ENCODE data around the gene PITPNC1.

PITPNC1 gene

DNA sequence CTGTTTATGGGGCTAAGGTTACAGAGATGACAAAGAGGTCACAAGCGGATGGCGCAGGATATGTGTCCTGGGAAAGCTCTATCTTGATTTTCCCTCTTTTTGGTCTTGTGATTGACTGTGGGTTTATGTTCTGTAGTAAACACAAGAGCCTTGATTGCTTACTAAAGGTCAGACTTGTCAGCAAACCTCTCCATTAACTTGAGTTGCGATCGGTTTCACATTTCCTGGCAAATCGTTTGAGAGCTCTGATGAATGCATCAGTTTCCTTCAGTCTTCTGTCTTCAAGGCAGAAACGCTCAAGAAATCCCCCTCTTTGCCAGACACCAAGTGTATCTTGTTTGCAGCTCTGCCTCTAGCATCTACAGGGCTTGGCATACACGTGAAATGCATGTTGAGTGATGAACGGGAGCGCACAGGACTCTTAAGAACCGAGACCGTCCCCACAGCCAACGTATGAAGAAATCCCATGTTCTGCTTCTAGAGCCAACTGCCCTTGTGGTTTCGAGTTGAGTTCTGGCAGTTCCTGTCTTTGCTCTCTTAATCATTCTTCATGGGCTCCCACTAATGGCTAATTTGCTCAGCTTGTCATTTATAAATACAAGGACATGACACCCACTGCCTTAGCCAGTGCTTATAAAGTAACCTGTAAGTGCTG is 143.3 kb downstream of the PITPNC1 start:
- DNase-seq: no peak

DNA sequence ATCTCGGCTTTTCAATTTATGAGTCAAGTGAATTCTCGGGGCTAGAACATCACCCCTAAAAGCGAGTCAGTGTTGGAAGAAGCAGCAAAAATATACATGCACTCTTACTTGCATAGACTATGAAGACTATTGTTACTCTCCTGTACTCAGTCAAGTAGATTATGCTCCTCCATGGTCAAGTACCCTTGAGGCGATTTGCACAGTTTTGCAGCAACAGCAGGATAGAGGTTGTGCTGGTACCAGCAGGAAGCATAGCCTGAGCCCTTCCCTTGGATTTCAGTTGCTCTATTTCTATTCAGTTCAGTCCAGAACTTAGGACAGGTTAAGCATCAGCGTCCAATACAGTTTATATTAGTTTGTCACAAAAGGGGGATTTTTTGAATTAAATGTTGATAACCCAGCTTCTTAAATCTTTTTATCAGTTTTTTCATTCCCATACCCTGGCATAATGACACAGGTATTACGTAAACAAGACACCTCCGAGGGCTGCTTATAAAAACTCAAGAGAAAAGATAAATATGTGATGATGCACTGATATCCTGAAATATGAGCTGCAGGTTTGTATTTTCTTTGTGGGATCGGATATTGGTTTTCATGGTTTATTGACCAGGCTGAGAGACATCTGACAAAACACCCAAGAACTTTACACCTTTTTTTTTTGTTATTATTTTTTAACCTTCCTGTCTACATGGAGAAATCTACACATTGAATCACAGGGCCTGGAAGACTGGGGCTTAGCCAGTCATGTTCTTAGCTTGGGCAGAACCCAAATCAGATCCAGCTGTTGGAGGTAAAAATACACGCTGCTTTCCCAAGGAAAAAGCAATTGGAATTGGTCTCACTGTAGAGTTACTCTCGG is 144.1 kb downstream of the PITPNC1 start:
- DNase-seq: no peak

DNA sequence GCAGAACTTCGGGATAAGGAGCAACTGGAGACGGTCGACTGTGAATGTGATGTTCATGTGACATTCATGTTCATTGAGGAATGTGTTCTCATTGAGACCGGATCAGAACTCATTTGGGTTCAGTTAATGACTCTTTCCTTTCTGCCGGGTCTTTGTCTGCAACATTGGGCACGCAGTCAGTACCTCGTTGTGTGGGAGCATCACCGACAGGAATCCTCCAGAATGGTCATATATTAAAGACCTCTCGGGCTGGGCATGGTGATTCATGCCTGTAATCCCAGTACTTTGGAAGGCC is 144.6 kb downstream of the PITPNC1 start:
- no peak for DNase-seq

DNA sequence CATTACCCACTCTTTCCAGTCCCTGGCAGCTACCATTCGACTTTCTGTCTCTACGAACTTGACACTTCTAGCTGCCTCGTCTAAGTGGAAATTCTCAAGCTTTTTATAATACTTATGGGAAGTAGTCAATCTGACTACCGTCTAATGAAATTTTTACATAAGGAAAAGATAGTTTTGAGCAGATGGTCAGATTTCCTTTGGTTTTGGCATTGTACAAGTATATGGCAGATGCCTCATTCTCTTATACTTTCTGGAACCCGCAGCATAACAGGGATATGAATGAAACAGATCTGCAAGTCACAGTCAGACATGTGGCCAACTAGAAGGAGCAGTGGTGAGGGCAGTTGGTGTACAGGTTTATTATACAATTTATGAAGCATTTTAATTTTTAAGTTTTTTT is 146.0 kb downstream of the PITPNC1 start:
- no peak for DNase-seq

DNA sequence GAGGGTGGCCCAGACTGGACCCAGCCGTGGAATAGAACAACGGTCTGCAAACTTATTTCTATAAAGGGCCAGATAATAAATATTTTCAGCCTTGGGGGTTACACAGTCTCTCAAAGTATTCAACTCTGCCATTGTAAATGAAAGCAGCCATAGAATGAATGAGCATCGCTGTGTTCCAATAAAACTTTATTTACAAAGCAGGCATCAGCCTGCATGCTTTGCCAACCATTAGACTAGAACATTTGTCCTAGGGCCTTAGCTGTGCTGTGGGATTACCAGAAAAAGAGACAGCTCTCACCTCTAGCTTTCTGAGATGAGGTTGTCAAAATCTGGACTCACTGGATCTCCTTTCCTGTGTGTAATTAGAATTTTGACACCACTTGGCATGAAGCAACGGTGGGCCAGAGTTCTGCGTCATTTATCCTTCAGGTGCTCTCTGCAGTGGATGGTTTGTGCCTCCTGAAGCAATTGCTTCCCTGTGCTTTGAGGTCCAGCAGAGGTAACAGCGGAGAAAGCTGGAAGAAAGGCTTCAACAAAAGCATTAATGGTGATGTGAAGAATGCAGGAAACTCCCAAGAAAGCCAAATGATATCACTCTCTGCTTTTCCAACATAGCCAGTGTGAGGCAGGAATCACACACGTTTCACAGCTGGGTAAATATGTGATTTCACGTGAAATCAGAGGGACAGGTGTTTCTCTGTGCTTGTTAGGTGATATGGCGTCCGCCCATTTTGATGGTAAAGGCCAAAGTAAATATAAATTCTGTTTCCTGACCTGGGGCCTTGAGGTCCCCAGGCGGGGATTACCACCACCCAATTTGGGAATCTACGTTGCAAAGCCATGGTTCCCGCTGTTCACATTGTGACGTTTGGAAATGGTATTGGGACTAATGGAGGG is 148.4 kb downstream of the PITPNC1 start:
- DNase-seq: no peak

DNA sequence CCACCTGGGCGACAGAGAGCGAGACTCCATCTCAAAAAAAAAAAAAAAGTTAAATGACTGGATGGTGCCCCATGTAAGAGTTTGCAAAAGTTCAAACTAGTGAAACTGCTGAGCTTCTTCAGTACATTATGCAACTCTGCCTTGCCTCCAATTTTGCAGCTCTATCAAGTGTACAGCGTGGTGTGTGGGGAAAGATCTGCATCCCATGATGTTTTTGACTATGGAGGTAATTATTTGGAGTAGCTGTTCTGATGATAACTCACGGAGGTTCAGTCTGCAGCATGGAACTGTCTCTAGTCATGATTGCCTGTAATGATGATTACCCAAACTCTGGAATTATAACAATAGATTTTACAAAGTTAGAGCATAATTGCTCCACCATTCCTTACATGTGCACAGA is 149.6 kb downstream of the PITPNC1 start:
- DNase-seq: no peak

DNA sequence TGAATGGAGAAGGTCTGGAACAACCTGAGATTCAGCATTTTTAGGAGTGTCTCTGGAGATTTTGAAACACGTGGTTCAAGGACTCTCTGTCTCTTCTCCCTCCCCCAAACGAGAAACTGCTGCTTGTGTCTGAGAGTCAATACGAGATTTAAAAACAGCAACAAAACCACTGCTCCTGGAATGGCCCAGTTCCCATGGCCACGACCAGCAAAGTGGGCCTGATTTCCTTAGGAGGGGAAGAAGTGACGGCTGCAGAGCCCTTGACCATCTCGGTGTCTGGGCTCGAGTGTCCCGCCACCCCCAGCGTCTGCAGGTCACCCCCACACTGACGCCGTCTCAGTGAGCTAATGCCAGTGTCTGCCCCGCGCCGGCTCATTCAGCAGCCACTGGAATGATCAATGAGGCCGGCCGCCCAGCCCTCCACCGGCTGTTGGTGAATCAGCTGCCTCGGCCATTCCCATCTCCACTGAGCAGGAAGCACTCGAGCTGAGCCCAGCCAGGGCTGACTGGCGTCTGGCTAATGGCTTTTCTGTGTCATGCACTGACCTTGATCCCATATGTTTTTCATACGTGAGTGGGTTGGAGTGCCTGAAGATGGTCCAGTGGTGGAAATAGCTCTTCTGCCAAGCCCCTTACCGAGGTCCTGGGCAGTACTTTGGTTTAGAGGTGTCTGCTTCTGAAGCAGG is 151.8 kb downstream of the PITPNC1 start:
- no peak for DNase-seq

DNA sequence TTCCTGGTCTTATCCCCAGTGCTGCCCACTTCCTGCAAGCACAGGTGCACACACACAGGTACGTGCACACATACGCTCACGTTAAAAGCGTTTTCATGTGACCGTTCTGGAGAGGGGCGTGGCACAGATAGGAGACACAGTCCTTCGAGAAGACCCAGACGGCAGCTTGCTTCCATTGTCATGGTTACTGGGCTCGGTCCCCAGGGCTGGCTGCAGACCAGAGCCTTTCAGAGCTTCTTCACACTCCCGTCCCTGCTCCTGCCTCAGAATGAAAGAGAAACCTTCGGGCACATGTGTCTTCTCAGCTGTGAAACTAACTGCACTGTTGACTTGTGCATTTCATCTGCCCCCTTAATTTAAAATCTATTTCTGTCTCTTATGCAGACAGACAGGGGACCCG is 154.2 kb downstream of the PITPNC1 start:
- DNase-seq: no peak

DNA sequence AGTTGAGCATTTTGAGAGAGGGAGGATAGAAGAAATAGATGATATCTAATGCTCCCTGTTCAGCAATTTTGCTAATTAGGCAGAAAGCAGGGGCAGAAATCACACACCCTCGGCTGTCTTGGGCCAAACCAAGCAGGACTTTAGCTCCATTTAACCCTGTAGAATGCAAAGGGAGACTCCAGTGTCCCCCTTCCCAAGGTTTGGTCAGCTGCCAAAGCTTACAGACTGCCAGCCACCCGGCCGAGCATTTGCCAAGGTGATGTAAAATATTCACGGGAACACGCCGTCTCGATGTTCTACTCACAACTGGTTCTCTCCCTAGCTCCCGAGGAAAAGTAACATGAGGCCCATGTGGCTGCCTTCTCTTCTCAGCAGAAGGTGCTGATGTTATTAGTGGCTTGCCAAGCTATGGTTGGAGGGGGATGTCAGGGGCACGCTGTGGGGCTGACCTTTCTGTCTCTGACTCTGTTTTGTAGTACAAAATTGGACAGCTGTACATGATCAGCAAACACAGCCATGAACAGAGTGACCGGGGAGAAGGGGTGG is 155.3 kb downstream of the PITPNC1 start:
- DNase-seq: no peak

DNA sequence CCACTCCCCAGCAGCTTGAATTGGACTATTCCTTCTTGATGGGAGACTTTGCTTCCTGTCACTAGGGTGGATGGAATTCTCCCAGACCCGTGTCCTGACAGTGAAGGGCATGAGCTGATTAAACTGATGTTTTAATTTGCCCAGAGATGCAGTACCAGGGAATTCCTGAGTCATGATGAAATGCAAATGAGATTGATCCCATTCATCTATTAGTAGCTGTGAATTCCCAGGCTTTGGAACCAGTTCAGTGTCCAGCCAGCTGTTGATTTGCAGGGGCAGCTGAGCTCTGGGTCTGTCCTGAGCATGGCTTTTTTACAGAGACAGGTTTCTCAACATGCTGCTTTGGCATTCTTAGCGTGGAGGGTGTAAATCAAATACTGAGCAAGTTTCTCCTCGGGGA is 157.9 kb downstream of the PITPNC1 start:
- no peak for DNase-seq

DNA sequence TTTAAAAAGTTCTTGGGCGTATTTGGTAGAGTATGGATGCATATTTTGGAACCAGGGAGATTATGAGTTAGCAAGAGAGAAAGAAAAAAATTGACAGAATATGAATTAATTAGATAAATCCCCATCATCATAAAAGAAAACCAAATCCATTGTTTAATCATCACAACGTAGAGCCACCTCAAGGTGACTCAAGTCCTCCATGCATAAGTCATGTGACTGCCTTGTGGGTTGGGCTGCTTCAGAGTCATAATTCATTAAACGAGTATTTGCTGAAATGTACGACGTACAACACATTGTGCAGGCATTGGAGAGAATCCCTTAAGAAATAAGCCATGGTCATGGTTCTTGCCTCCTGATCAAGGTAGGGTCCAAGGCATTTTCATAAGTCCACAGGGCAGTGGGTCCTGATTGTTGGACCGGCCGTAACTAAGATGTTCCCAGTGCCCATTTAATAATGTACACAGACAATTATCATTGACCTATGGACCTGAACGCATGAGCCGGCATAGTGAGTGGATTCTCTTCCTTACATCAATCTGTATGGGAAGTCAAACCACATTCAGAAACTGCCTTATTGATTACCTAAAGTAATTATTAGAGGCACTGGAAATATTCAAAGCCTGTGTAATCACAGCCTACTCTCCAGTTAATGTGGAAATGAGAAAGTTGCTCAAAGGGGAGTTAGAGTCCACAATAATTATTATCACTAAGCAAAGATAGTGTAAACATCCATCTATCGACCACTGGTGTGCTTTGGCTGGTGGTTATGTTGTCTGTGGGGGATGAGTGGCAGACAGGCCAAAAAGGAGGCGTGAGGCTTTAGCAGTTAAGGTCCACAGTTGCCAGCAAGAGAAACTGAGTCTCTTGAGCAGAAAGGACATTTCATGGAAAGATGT is 165.4 kb downstream of the PITPNC1 start:
- no peak for DNase-seq

DNA sequence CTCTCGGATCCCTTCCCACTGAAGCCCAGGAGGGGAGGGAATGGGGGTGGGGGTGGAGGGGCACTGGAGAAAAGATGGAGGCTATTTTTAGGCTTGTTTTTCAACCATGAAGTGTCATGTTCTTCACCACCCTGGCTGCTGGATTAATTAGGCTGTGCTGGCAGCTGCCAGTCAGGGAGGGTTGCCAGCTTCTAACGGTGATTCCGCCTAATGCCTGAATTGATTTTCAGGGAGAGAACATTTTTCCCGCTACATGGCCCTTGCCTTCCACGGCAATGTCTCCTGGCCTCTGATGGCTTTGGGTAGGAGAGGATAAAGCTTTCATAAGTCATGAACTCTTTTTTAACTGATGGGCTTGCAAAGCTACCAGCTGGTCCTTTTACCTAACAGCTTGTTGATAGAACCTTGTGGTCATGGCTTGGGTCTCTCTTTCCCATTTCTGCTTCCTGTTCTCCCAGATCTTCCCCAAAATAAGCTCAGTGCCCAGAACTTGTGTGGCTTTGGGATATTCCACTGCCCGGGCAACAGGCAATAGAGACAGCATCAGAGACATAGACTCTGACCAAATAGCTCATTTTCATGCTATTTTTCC is 167.4 kb downstream of the PITPNC1 start:
- DNase-seq: no peak

DNA sequence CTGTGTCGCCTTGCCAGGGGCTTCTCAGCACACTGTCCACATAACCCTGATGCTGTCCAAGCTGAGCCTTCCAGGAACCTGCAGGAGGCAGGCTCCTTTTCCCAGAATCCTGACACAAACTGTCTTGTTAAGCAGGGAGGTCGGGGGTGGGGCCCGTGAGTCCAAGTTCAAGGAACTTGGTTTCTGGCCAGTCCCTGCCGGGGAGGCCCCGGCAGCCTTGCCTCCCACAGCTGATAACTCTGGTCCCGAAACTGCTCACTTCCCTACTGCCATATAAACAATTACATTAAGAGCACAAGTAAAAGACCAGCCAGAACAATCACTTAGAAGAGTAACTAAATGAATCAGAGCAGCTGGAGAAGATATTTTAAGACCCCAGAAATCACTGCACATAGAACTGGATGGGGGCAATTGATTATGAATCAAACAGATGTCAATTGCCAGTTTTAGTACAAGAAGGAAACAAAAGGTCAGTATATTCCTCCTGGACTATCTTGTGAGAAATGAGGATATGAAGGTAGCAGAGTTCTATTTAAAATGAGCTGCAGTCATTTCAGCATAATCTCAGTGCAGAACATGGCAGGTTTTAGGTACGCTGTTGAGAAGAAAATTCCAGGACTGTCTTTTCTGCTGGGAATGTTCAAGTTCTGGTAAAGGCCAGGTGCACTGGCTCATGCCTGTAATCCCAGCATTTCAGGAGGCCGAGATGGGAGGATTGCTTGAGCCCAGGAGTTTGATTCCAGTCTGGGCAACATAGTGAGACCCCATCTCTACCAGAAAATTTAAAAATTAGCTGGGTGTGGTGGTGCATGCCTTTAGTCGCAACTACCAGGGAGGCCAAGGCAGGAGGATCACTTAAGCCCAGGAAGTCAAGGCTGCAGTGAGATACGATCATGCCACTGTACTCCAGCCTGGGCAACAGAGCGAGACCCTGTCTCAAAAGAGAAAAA is 169.8 kb downstream of the PITPNC1 start:
- DNase-seq: no peak

DNA sequence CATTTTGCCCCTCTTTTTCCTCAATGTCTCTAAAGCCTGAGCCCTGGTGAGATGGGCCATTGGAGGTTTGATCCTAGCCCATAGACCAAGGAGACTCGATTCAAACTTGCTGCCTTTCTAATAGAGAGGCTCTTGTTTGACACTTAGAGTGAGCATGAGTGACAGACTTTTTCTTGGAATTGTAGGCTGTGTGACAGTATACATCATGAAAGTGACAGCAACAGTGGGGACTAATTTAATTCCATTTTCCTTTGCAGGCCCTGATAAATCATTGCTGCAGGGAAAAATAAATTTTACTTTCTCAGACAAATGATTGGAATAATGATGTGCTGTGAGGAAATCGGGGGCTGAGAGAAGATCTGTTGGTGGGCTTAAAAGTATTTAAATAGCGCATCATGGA is 171.6 kb downstream of the PITPNC1 start:
- DNase-seq: no peak

DNA sequence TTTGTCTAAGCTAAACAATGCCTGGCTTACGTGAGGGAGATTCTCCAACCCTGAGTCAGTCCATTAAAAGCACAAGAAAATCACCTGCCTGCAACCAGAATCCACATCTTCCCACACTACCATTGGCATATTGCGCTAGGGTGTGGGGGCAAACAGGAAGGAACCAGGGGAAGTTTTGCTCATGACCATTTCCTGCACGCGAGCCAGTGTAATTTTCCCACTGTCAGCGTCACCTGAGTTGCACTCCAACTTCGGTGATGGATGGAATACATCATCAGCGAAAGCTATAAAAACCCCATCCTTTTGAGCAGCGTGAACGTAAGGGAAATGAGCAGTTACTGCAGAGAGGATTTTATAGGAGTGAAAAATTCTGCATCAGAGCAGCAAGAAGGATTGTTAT is 172.7 kb downstream of the PITPNC1 start:
- no peak for DNase-seq

DNA sequence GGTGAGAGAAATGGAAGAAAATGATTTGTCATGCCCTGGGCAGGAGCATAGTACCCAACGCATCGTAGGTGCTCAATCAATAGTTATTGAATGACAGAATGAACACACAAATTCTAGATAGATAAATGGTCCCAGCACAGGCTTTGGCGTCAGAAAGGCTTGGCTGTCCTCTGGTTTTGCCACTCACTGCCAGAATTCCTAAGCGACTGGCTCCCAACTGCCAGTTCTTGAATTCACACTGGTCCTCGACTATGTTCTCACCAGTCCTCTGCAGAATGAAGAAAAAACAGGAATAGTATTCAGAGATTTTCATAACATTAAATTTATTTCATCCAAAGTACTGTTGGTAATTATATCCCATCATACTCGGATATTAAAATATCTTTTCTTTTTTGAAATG is 177.6 kb downstream of the PITPNC1 start:
- DNase-seq: no peak

DNA sequence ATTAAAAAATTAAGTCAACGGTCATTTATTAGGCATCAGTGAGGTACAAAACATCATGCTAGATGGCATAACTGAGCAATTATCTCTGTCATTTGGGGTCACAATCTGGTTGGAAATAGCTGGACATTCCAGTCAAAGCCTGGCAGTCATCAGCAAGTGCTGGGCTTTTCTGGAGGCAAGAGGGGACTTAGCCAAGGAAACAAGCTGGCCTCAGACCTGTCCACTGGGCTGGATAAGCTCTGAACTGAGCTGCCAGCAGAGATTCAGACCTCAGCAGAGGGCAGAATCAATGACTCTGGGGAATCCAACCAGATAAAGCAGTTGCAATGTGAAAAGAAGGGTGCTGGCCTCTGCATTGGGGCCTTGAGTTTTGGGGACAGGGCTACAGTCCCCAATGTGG is 178.8 kb downstream of the PITPNC1 start:
- DNase-seq: no peak

DNA sequence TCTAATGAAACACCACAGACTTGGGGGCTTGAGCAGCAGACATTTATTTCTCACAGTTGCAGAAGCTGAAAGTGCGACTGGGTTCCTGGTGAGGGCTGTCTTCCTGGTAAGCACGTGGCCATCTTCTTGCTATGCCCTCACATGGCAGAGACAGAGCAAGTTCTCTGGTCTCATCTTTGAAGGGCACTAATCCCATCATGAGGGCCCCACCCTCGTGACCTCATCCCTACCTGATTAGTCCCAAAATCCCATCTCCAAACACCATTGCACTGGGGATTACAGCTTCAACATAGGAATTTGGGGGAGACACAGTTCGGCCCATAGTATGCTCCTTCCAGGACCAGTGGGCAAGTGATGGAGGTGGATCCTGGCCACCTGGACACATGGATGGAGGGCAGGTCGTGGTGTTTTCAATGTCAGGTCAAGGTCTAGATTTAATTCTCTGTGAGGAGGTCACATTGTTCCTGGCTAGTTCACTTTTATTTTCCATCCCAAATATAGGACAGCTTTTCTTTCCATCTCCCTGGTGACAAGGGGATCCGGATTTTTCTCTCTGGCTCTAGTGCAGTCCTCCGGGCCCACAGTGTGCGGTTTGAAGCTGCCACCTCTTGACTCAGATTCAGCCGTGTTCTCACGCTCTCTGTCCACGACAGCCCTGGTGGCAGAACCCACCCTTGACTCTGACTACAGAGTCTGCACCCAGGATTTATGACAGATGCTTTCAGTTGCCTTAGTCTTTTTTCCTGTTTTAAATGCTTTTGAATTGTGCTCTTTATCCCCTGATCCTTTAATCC is 180.2 kb downstream of the PITPNC1 start:
- no peak for DNase-seq

DNA sequence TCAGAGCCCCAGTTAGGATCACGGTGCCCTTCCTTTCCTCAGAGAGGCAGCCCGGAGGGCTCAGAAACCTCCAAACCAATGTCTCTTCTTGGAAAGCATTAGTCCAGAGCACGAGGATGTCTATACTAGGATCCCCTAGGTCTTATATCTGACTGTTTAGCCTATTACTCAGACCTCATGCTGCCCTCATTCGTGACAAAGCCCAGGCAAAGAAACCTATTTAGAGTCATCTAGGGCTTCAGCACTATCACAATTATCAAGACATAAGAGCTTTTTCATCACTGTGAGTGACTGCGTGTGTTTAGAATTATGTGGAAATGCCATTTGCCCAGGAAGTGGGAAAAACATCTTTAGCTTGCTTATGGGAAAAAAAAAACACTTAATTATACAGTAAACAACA is 180.8 kb downstream of the PITPNC1 start:
- no peak for DNase-seq

All from stimulated activated CD8-positive, alpha-beta memory T cell treated with anti-CD3 and anti-CD28 coated beads, Interleukin-4, amount 100 ng/mL, for 48 hours (primary cell).